HG03108 (cell line): Measurements from ENCODE around the gene JCAD.
"Not testable (repeated sequence)": the region's sequence is repeated elsewhere in the genome, so short reads cannot be mapped to it uniquely, and the experiment has no call there.

Experiments used
- ATAC-seq: cut with Tn5 transposase; IDR thresholded peaks from one replicate; pipeline ENCODE4 v1.9.1; 2021; ENCODE audit warnings: moderate library complexity; ENCODE audit not compliant: unreplicated experiment

JCAD gene

GRCh38 chr10:29991382-29991781 is 68.0 kb downstream of the JCAD start:
- no peak for ATAC-seq

DNA sequence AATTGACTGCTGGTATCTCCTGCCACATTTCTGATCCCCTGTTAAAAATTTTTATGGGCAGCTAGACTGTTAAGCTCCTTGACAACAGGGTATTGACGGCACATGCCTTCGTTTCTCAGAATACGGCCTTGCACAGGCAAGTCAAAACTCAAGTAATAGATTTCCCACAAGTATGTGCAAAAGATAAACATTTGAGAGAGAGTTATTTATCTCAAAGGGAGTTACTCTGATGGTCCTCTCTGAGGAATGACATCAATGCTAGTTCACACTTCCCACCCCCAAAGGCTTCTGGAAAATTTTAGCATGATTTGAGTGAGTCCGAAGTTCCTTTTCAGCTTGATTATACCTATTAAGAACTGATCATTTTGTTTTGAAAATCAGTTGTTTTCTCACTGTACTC is 71.9 kb downstream of the JCAD start:
- ATAC-seq = no peak

DNA sequence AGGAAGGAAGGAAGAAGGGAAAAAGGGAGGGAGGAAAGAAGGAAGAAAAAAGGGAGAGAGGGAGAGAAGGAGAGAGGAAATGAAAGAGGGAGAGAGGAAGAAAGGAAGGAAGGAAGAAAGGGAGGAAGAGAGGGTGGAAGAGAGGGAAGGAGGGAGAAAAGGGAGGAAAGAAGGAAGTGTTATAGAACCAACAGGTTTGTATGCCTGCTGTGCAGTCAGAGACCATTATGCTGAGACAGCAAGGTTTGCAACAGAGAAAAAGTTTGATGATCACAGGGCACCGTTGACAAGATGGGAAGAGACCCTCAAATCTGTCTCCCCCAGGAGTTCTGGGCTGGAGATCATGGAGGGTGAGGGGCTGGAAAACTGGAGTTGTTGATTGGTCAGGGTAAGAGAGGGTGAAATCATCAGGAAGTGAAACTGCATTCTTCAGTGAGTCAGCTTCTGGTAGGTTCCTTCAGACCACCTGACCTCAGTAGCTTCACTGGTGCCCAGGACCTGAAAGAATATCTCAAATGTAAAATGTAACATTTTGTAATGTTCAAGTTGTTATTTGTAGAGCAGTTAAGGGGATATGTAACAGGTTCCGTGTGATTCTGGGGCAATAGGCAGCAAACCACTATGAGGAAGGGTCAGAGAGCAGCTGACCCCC is 76.3 kb downstream of the JCAD start:
- no peak for ATAC-seq

GRCh38 chr10:29981510-29981909 is 77.9 kb downstream of the JCAD start:
- no peak for ATAC-seq

DNA sequence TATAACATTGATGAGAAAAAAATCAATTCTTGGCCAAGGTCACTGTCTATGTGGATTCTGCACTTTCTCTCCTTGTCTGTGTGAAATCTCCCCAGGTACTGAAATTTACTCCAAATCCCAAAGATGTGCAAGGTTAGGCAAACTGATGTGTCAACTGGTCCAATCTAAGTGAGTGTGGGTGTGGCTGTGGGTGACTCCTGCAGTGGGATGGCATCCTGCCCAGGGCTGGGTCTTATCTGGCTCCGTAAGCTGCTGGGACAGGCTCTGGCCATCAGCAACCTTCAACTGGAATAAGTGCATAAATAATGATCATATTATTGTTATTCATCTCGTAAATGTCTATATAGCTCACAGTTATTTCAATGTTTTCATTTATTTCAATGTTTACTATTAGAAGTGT is 79.3 kb downstream of the JCAD start:
- no peak for ATAC-seq

DNA sequence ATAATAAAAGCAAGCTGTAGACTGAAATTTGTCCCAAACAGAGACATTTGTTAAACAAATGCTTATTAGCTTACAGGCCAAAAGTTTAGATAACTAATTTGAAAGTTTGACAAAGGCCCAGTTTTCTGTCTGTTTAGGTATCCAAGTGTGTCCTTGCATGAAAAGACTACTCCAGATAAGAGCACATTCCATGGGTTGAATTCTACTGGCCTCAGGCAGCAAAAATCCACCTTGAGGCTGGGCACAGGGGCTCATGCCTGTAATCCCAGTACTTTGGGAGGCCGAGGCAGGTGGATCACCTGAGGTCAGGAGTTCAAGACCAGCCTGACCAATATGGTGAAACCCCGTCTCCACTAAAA is 80.0 kb downstream of the JCAD start:
- ATAC-seq = not testable (repeated sequence)

DNA sequence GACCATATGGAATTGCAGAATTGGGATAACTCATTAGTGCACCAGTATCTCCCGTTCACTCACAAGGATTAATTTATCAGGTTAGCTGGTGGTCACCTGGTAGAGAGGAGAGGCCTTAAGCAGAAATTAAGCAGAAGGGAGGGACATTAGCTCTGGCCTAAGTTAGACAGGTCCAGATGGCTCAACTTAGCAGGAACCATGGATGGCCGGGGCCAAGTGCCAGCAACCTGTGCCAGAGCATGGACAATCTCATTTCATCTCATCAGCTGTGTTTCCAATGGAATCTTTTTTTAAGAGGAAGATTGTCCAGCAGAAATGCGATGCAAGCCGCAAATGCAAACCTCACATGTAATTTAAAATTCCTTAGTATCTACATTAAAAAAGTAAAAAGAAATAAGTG is 82.2 kb downstream of the JCAD start:
- no peak for ATAC-seq

DNA sequence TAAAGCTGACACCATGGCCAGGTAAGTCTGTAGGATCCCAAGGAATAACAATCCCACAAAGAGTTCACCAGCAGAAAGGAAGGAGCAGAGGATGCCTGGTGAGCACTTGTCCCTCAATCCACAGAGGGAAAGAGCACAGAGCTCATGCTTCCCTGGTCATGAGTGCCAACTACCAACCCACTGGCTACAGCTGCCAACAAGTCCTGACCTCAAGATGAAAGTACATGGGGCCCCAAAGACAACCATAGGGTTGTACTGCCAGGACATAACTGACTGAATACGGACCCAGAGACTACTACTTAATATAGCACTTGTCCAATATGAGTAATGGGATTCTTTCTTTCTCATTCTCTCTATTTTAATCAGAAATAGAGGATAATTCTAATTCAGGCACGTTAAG is 83.3 kb downstream of the JCAD start:
- no peak for ATAC-seq

DNA sequence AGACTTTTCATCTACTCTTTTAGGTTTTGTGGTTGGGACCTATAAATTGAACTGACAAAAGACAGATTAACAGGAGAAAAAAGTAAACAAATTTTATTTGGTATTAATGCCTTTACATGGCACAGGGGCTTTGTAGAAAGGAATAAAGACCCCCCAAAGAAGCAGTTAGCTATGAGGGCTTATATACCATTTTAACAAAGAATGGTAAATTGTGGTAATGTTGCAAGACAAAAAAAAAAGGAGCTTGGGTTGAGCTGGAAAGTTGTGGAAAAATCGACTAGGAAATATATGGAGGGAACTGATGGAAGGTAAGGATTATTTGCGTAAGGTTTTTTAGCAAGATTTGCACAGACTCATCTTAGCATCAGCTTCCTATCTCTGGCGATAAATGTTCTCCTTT is 84.6 kb downstream of the JCAD start:
- ATAC-seq = no peak

DNA sequence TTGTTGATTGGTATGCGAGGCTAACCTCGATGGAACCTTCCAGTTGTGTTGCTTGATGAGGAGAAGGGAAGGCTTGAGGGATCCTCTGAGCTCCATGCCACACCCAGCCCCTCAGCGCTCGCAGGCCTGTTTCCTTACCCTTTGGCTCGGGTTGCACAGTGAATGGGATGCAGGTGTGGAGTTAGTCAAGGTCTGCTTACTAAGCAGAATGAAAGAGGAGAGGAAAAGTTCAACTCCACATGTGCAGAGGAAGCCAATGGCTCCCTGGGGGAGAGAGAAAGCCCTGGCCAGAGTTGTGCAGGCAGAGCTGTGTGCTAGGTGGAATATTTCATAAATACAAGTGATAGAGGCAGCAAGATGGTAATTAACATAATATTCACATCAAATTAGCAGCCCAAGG is 85.5 kb downstream of the JCAD start:
- no peak for ATAC-seq

DNA sequence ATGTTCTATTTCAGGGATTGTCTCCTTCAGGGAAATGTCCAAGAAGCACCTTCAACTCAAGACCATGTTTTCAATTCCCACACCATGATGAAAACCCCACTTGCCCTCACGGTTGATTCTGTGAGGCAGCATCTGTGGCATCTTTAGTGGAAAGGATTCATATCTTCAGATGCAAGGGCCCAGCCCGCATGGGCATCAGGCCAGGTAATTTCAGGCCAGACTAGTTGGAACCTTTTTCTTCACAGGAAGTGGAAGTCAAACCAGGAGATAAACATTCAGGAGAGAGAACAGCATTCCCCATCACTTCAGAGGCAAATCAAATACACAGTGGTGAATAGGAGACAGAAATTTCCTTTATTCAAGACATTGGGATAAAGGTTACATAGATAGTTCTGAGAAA is 88.8 kb downstream of the JCAD start:
- no peak for ATAC-seq

GRCh38 chr10:29970012-29970396 is 89.4 kb downstream of the JCAD start:
- no peak for ATAC-seq

DNA sequence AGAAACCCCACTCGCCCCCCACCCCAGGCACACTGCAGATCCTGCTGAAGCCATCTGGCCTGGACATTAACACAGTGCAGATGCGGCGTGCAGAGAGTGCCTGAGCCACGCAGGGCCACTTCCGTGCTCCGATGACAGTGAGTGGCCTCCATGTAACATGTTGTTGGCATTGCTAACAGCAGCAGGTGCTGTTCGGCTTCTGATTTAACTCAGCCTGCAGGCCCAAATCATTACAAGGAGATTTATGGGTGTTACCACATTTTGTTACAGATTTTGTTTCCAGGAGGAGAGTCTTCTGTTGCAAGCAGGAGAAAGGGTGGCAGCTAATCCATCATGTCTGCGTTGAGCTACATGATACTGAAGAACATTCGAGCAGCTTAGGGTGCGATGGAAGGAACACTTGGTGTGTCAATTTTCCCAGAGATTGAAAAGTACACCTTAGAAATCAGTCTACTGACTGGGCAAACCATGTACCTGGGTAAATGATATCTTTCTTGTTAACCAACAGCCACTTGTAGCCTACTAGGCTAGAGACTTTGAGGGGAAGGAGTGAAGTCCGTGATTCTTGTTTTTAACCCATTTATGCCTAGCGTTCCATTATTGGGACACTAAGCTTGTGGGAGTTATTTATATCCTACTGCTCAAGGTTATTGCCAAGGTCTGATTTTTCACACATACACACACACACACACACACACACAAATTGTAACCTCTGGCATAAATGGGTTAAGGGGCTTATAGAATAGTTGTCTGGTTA is 90.0 kb downstream of the JCAD start:
- ATAC-seq = no peak

GRCh38 chr10:29968585-29968984 is 90.8 kb downstream of the JCAD start:
- ATAC-seq = no peak

- no peak for ATAC-seq
Measured at GRCh38 chr10:29966269-29966668, 93.1 kb downstream of the JCAD start.
